ENCODE results near the gene CD4.

The CD4 gene

GRCh38 chr12:6777386-6777785 lies 11.9 kb upstream of the CD4 start:
- FAIRE-seq (no peak), DNase-seq (ENCODE audit: low spot score) (no peak)

- DNase-seq (ENCODE audit: low spot score) (no peak), FAIRE-seq (no peak)
These were observed 11.1 kb upstream of the CD4 start for GRCh38 chr12:6778217-6778573.

GRCh38 chr12:6778574-6779550 lies 10.5 kb upstream of the CD4 start:
- DNase-seq (ENCODE audit: low spot score) (peak; percentile 92), FAIRE-seq (peak; percentile 98)

- FAIRE-seq, result peak; percentile 53
- no peak for DNase-seq (ENCODE audit: low spot score)
These were observed 9.5 kb upstream of the CD4 start for GRCh38 chr12:6779708-6780432.

- FAIRE-seq, result no peak
- DNase-seq (ENCODE audit: low spot score), result no peak
These were observed 8.8 kb upstream of the CD4 start for GRCh38 chr12:6780573-6780972.

- no peak for FAIRE-seq
- DNase-seq (ENCODE audit: low spot score), result no peak
These were observed 7.2 kb upstream of the CD4 start for GRCh38 chr12:6782119-6782518.

- DNase-seq (ENCODE audit: low spot score) (no peak), FAIRE-seq (no peak)
These were observed 6.3 kb upstream of the CD4 start for GRCh38 chr12:6782850-6783566.

GRCh38 chr12:6783828-6784227 lies 5.5 kb upstream of the CD4 start:
- DNase-seq (ENCODE audit: low spot score) (no peak), FAIRE-seq (no peak)

GRCh38 chr12:6784296-6784695 lies 5.0 kb upstream of the CD4 start:
- DNase-seq (ENCODE audit: low spot score) (no peak), FAIRE-seq (no peak)

GRCh38 chr12:6784761-6785160 lies 4.6 kb upstream of the CD4 start:
- no peak for DNase-seq (ENCODE audit: low spot score)
- no peak for FAIRE-seq

GRCh38 chr12:6786416-6787094 lies 2.8 kb upstream of the CD4 start:
- FAIRE-seq, result peak; percentile 85

GRCh38 chr12:6787309-6787708 lies 2.0 kb upstream of the CD4 start:
- no peak for FAIRE-seq
- DNase-seq (ENCODE audit: low spot score), result no peak

More at GRCh38 chr12:6786416-6787094, 2.8 kb upstream of the CD4 start:
- no peak for DNase-seq (ENCODE audit: low spot score)

- DNase-seq (ENCODE audit: low spot score) (no peak), FAIRE-seq (no peak)
These were observed 1.3 kb downstream of the CD4 start for GRCh38 chr12:6790496-6791150.

GRCh38 chr12:6791931-6792520 lies 2.7 kb downstream of the CD4 start:
- DNase-seq (ENCODE audit: low spot score), result no peak
- FAIRE-seq, result no peak

- FAIRE-seq (peak; percentile 50), DNase-seq (ENCODE audit: low spot score) (no peak)
These were observed 3.3 kb downstream of the CD4 start for GRCh38 chr12:6792522-6793201.

GRCh38 chr12:6795088-6795487 lies 5.8 kb downstream of the CD4 start:
- FAIRE-seq (no peak), DNase-seq (ENCODE audit: low spot score) (no peak)

- DNase-seq (ENCODE audit: low spot score), result no peak
- FAIRE-seq, result no peak
These were observed 7.2 kb downstream of the CD4 start for GRCh38 chr12:6796576-6796975.

GRCh38 chr12:6799147-6799546 lies 9.8 kb downstream of the CD4 start:
- DNase-seq (ENCODE audit: low spot score) (no peak), FAIRE-seq (no peak)

- DNase-seq (ENCODE audit: low spot score) (no peak), FAIRE-seq (no peak)
These were observed 17.8 kb downstream of the CD4 start for GRCh38 chr12:6807170-6807569.

- no peak for FAIRE-seq
- DNase-seq (ENCODE audit: low spot score), result no peak
These were observed 19.7 kb downstream of the CD4 start for GRCh38 chr12:6809056-6809455.

All from urothelium cell line (cell line).